ENCODE results near the gene CRHBP.
A peak's percentile ranks its signal among the peaks of the same experiment; 100 is the strongest.

Gene CRHBP

GRCh38 chr5:76947082-76947503, 5.8 kb upstream of the CRHBP start:
- Histone ChIP-seq H3K4me1 (ENCODE audit: control insufficient read depth in 1 of 2, insufficient read depth in 1 of 2, low read depth in 1 of 2, low read length in 1 of 2) (no peaks in the 10 kb centered on the region), H3K27ac (no peak overlapping the region), H3K27me3 (peaks cover 11% of the 10 kb centered on the region), H3K4me3 (ENCODE audit: low read depth in 1 of 2, low read length in 1 of 2) (no peak overlapping the region), H3K36me3 (no peaks in the 10 kb centered on the region), H3K9me3 (no peaks in the 10 kb centered on the region)
- no peak for TF ChIP-seq CTCF (IDR thresholded peaks at IDR 0.05)

GRCh38 chr5:76953551-76954382, 922 bp downstream of the CRHBP start:
- no peaks in the 10 kb centered on the region for H3K36me3 ChIP-seq
- no peak overlapping the region for H3K27ac ChIP-seq
- no peak for TF ChIP-seq CTCF (IDR thresholded peaks at IDR 0.05)
- peaks cover 69% of the 10 kb centered on the region for H3K27me3 ChIP-seq
- no peaks in the 10 kb centered on the region for H3K9me3 ChIP-seq
- H3K4me3 ChIP-seq (ENCODE audit: low read depth in 1 of 2, low read length in 1 of 2), result peak overlapping the region in 1 of 2 experiments; percentile 32
- peaks cover 7 to 16% of the 10 kb centered on the region in 2 experiments for H3K4me1 ChIP-seq (ENCODE audit: control insufficient read depth in 1 of 2, insufficient read depth in 1 of 2, low read depth in 1 of 2, low read length in 1 of 2)

- peaks cover 69% of the 10 kb centered on the region for H3K27me3 ChIP-seq
- TF ChIP-seq CTCF (IDR thresholded peaks at IDR 0.05), result no peak
- H3K27ac ChIP-seq, result no peak overlapping the region
- H3K4me3 ChIP-seq (ENCODE audit: low read depth in 1 of 2, low read length in 1 of 2), result peak overlapping the region in 1 of 2 experiments; percentile 32
- H3K36me3 ChIP-seq, result no peaks in the 10 kb centered on the region
- peaks cover 7 to 16% of the 10 kb centered on the region in 2 experiments for H3K4me1 ChIP-seq (ENCODE audit: control insufficient read depth in 1 of 2, insufficient read depth in 1 of 2, low read depth in 1 of 2, low read length in 1 of 2)
- H3K9me3 ChIP-seq, result no peaks in the 10 kb centered on the region
Observed at GRCh38 chr5:76954383-76954763, 1.5 kb downstream of the CRHBP start.

- Histone ChIP-seq H3K36me3 (no peaks in the 10 kb centered on the region), H3K27ac (no peak overlapping the region), H3K4me3 (ENCODE audit: low read depth in 1 of 2, low read length in 1 of 2) (no peak overlapping the region), H3K27me3 (peaks cover 77% of the 10 kb centered on the region), H3K9me3 (no peaks in the 10 kb centered on the region), H3K4me1 (ENCODE audit: control insufficient read depth in 1 of 2, insufficient read depth in 1 of 2, low read depth in 1 of 2, low read length in 1 of 2) (peaks cover 7 to 16% of the 10 kb centered on the region in 2 experiments)
- TF ChIP-seq CTCF (IDR thresholded peaks at IDR 0.05), result no peak
Observed at GRCh38 chr5:76956033-76956432, 3.2 kb downstream of the CRHBP start.

GRCh38 chr5:76958991-76959767, 6.3 kb downstream of the CRHBP start:
- H3K36me3 ChIP-seq, result no peaks in the 10 kb centered on the region
- no peak overlapping the region for H3K27ac ChIP-seq
- H3K27me3 ChIP-seq, result peaks cover 46% of the 10 kb centered on the region
- H3K4me3 ChIP-seq (ENCODE audit: low read depth in 1 of 2, low read length in 1 of 2), result no peak overlapping the region
- H3K4me1 ChIP-seq (ENCODE audit: control insufficient read depth in 1 of 2, insufficient read depth in 1 of 2, low read depth in 1 of 2, low read length in 1 of 2), result peaks cover 1 to 7% of the 10 kb centered on the region in 2 experiments
- TF ChIP-seq CTCF (IDR thresholded peaks at IDR 0.05), result no peak
- H3K9me3 ChIP-seq, result no peaks in the 10 kb centered on the region

Data from neutrophil (primary cell).